NCI-H748 (cell line): Measurements from ENCODE around the gene MBP.

ENCODE experiments used
- DNase-seq: peaks from one replicate; lab custom pipeline; 2025; ENCODE audit not compliant: unreplicated experiment; lab: John Stamatoyannopoulos, UW

Gene MBP

DNA sequence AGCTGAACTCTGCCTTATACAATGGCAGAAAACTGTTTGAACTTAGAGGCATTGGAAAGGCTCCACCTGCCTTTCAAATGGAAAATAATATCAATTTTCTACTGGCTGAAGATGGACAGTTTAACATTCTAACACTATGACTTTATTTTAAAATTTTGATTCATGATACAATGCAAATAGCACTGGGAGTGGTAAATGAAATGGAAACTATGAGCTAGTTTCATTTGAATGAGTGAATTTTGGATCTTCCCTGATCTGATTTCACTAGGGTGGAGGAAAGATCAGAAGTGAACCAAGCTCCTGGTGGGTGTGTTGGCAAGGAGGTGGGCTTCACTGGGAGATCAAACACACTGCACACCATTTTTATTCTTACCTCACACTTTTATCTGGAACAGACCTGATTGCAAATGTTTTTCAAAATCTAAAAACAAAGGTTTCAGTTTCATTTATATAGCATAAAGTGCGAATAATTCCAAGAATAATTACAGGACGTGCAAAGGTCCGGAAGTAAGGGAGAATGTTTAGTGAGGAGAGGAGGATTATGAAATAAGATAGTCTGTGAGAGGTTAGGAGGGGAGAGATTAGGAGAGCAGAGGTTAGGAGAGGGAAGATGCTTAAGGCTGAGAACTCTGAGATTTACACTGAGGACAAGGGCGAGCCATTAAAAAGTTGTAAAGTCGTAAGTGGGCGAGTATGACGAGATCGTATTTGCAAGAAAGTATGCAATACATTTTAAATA is 18.6 kb upstream of the MBP start:
- DNase-seq, result no peak

DNA sequence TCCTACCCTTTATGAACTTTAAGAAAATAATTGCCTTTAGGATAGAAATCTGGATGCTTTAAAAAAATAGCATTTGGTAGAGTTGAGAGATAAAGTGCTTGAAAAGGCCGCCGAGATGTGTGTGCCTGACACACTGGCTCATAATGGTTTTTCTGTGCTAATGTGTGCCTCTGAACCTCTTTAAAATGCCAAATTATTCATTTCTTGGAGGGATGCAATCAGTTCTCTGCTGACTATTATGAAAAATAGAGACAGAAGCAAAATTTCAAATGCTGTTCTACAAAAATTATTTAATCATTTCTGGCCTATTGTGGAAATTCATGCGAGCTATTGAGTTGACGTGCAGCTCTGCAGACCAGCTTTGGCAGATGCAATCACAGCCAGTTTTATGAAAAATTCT is 18.0 kb upstream of the MBP start:
- DNase-seq, result no peak

DNA sequence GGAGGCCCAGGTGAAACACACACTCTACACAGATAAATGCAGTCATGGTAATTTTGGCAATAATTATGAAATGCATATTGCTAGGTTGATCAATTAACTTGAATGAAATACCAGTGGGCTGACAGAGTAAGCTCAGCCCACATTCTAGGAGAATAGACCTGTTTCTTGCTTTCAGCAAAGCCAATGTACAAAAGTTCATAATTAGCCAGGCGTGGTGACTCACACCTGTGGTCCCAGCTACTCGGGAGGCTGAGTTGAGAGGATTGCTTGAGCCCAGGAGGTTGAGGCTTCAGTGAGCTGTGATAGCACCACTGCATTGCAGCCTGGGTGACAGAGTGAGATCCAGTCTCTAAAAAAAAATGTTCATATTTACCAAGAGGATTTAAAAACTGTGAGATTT is 15.7 kb upstream of the MBP start:
- no peak for DNase-seq

DNA sequence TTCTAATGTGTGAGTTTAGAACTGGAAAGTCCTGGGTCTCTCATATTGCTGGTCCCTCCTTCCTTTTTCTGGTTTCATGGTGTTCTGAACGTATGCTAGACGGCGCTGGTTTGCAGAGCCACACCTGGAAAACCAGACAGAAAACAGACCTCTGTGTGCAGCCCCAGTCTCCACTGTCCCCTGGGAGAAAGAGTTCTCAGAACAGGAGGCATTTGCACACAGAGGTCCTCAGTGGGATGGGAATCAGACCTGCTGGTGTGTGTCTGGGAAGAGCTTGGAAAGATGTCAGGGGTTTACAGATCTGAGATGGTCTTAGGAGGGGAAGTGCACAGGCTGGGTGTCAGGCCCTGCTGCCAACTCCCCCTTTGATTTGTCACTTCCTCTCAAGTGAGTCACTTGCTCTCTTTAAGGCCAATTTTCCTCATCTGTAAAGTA is 14.9 kb upstream of the MBP start:
- no peak for DNase-seq

DNA sequence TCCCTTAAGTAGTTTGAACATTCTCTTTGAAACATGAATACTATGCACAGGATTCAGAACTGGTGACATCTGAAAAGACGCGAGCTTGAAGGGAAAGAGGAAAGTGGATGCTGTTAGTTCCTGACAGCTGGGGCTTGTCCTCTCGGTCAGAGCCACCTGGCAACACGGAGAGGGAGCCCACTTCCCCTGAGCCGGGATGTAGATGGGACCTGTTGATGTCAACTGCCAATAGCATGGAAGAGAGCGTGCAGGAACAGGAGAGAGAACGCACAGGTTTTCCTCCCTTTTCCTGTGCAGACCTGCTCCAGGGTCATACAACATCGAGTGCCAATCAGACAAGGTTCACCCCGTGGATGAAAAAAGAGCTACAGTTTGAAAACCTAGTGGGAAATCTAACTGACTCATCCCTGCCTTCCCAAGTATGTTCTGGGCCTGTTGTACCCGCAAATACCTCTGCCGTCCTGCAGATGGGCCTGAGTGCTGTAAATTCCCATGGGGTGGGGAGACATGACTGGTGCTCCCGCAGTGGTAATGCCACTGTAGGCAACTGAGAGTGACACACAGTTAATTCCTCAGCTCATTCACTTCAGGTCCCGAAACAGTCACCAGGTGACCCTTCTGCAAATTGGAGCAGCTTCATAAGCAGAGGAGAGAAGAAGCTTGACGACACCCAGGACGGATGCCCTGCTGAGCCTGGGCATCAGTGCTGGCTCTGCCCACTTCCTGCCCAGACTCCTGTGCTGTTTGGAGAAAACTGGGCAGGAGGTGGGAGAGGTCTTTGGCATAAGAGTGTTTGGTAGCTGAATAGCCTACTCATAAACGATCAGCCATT is 13.9 kb upstream of the MBP start:
- DNase-seq, result no peak

DNA sequence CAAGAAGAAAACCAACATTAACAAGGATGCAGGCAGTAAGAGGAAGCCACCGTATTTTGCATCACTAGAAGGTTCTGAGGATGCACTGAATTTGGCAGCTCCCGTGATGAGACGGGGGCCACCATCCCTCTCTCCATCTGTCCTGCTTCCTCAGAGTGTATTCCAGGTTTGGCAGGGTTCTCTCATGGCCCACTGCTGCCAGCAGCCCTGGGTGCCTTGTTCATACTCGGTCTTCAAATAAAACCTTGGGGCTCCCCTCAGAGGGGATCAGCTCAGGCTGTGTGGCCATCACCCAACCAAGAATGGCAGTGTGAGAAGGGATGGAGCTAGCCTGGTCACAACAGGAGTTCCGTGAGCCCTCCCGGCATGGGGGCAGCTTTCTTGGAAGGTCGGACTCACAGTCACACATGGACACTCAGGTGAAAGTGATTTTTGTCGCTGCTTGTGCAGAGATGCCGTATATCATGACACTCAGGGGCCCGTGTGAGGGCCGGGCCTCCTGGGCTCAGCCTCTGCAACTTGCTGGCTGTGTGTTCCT is 12.8 kb upstream of the MBP start:
- DNase-seq, result no peak

DNA sequence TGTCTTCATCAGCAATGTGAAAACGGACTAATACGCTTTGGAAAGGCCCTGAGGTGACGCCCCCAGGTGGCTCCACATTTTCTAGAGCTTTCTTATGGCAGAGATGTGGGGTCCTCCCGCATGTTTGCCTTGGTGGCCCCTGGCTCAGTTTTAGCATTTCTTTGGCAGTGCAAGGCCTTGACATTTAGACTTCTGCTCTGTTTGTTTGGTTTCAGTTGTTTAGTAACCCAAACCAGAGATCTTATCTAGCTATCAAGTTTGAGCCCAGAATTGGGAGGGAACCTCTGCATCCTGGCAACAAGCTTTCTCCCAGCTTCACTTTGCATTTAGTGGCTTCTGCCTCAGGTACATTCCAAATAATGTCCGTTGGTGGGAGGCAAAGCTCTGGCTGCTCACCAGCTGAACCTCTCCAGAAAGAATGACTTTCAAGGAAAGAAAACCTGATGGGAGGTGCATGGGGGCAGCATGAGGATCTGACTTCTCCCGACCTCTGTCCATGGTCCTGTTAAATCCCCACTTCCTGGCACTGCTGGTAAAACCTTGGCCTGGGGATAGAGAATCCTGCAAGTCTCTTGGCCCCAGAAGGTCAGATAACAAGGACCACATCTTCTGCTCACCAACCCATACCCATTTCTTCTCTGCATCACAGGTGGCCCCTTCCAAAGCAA is 12.0 kb upstream of the MBP start:
- DNase-seq, result no peak

GRCh38 chr18:77144046-77144445 is 11.5 kb upstream of the MBP start:
- DNase-seq, result no peak

GRCh38 chr18:77143196-77143595 is 10.6 kb upstream of the MBP start:
- DNase-seq, result no peak

DNA sequence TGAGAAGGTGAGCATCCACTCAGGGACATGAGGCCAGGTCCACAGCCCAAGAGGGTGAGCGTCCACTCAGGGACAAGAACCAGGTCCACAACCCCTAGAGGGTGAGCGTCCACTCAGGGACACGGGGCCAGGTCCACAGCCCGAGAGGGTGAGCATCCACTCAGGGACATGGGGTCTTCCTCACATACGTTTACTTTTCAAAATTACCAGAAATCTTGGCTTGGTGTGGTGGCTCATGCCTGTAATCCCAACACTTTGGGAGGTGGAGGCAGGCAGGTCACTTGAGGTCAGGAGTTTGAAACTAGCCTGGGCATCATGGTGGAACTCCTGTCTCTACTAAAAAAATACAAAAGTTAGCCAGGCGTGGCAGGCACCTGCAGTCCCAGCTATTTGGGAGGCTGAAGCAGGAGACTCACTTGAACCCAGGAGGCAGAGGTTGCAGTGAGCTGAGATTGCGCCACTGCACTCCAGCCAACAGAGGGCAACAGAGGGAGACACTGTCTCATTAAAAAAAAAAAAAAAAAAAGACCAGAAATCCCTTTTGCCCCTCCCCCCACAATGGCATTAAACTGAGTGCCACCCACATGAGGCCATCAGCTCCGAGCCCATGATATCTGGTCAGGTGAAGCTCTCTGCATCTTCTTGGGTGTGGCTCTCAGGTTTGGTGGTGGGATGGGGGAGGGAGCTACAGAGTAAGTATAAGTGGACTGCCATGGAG is 9.0 kb upstream of the MBP start:
- DNase-seq, result no peak

DNA sequence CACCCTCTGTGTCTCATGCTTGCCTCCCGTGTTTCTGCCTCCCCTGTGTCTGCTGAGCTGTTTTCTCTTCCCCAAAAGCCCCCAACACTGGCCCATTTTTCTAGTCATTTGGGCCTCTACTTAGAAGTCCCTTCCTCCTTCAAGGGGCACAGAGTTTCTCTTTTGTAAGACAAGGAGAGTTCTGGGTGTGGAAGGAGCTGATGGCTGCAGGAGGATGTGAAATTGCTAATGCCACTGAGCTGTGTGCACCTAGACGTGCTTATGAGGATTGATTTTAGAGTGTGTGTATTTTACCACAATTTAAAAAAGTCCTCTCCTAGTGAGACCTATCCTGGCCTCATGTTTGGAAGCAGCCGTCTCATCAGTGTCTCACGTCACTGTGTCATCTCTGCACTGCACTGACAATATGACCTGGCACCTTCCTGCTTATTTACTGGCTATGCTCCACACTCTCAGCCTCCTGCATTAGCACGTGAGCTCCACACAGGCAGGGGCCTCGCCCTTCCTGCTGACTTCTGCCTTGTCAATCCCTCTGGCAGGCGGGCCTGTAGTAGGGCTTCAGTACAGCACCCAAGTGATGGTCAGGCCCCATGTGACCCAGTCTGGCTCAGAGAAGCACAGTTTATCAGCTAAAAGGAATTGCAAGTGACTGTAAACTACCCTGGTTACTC is 8.0 kb upstream of the MBP start:
- DNase-seq, result no peak

GRCh38 chr18:77140030-77140429 is 7.4 kb upstream of the MBP start:
- DNase-seq, result no peak

GRCh38 chr18:77139619-77140018 is 7.0 kb upstream of the MBP start:
- DNase-seq, result no peak

GRCh38 chr18:77138270-77138669 is 5.7 kb upstream of the MBP start:
- no peak for DNase-seq

- DNase-seq, result no peak
Measured at GRCh38 chr18:77137851-77138250, 5.3 kb upstream of the MBP start.

- DNase-seq, result no peak
Measured at GRCh38 chr18:77136871-77137665, 4.5 kb upstream of the MBP start.

GRCh38 chr18:77136076-77136718 is 3.6 kb upstream of the MBP start:
- DNase-seq, result no peak

DNA sequence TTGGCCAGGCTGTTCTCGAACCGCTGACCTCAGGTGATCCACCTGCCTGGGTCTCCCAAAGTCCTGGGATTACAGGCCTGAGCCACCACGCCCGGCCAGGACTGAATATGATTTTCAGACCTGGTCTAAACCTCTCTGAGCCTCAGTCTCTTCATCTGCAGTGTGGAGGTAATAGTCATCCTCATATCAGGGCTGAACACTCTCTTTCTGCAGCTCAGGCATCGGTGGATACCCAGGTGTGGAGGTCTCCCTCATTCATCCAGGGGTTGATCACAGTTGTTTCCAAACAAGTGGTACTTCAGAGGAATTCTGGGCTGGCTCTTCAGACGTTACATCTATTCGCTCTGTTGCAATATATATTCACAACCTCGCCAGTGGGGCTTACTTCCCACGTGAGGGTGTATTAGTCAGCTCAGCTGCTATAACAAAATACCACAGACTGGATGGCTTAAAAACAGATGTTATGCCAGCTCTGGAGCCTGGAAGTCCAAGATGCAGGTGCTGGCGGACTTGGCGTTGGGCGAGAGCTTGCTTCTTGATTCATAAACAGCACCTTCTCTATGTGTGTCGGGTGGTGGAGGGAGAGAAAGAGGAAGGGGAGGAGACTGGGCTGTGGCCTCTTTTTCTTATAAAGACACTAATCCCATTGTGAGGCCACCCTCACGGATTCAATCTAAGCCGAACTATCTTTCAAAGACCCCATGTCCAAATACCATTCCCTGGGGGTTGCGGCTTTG is 2.9 kb upstream of the MBP start:
- no peak for DNase-seq

- DNase-seq, result no peak
Measured at GRCh38 chr18:77134611-77135010, 2.0 kb upstream of the MBP start.
